NCI-H226 (cell line): ENCODE results near the gene ARHGEF3.

ENCODE experiments used
- DNase-seq: peaks from one replicate; pipeline ENCODE4 v3.0.0-alpha.2; 2015

Gene ARHGEF3, protein sequence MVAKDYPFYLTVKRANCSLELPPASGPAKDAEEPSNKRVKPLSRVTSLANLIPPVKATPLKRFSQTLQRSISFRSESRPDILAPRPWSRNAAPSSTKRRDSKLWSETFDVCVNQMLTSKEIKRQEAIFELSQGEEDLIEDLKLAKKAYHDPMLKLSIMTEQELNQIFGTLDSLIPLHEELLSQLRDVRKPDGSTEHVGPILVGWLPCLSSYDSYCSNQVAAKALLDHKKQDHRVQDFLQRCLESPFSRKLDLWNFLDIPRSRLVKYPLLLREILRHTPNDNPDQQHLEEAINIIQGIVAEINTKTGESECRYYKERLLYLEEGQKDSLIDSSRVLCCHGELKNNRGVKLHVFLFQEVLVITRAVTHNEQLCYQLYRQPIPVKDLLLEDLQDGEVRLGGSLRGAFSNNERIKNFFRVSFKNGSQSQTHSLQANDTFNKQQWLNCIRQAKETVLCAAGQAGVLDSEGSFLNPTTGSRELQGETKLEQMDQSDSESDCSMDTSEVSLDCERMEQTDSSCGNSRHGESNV

GRCh38 chr3:56801662-56802377 lies at the start of gene ARHGEF3:
Gene ARHGEF3 (minus strand): TSS chr3:56801949. CDS start chr3:56801798, 151 bp downstream.
- DNase-seq: peak; percentile 71

GRCh38 chr3:56849698-56850097 lies 47.9 kb upstream of the ARHGEF3 start:
- DNase-seq: no peak

DNA sequence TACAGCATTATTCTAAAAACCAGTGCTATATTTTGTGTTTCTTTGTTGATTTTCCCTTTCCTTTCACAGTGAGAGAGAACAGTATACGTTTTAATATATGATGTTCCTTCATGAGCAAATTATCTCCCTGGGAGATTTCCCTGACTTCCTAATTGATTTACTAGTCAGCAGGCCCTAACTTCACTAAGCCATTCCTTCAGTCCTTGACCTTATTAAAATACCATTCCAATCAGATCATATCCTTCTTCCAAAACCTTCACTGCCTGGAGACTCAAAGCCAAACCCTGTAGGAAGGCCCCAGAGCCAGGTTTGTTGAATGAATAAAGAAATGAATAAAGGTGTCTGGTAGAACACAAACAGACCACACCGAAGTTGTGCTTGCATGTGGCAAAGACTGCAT lies 43.8 kb upstream of the ARHGEF3 start:
- DNase-seq: no peak

DNA sequence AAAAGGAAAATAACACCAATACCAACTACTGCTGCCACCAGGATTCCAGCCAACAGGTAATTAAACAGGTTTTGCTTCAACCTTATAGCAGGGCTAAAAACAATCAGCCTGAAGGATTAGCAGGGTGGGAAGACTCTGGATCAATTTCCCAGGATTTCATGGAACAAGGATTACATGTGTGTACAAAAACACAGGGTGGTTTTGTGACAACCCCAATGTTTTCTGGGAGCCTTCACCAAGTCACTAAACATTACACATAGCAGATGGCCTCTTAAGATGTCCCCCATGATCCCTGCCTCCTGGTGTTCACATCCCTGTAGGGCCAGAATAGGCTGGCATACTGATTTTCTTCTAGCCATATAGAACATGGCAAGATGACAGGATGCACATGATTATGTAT lies 42.8 kb upstream of the ARHGEF3 start:
- DNase-seq: no peak

DNA sequence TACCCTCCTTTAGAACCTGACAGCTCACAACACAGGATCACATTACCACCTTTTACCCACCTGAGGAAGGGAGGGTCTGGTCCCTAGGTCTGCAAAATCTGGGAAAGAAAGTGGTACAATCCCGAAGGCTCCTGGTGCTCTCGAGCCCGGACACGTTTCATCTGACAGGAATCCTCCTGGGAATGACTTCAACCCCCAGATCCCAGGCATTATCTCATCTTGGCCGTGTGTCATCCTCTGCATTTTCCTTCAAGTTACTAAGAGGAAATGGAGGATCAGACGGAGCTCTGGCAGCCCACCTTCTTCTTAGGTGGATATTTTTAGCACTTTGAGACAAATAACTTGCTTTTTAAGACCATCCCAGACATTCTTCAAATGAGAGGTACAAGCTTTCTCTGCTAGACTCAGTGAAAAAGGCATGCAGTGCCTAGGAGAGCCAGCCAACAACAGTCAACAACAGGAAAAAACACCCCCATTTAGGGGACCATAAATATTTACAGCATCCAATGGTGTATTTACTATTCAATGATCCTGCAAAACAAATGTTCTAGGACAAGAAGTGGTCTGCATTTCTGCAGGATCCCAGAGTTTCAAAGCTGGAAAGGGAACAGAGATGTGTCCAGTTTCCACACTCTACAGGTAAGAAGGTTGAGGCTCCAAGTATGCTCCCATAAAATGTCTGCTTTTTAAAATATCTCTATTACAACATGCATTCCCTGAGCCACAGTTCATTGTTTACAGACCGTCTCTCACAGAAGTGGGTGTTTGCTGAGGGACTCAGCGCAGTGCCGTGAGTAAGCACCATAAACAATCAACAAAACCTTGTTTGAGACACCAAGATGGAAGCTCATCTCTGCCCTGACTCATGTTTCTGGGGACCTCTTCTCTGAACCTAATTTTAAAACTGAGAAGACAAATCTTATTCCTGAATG lies 38.3 kb upstream of the ARHGEF3 start:
- DNase-seq: peak; percentile 87

- DNase-seq: no peak
Measured at GRCh38 chr3:56838448-56838847, 36.7 kb upstream of the ARHGEF3 start.

DNA sequence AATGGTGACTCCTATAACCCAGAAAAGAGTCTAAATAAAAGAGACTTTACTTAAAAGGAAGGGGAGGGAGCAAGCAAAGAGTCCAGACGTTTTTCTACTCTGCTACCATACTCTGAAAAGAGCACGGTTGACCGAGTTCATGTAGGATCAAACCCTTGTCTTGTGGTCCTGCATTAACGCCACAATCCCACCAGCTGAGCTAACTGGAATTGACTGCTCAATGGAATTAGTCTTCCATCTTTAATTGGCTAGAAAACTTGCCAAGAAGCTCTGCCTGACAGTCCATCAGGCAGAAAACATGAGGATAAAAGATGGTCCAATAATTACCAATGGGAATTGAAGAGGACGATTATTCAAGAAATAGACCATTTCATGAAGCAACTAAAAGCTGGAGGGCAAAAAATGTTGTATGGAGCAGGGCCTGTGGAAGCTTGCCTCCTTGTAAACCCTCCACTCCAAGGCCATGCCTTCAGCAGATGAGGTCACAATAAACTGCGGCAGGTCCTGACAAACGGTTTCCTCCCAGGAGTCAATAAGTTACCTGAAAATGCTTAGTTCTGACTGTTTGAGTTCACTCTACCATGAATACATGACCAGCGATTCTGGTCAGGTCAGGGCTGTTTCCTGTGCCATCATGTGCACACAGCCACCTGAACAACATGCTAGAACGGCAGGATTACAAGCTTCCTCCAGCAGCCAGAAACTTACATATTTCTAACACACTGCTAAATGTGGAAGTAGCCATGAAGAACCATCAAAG lies 35.6 kb upstream of the ARHGEF3 start:
- DNase-seq: no peak

- no peak for DNase-seq
Measured at GRCh38 chr3:56836276-56837163, 34.8 kb upstream of the ARHGEF3 start.

GRCh38 chr3:56835650-56836227 lies 34.0 kb upstream of the ARHGEF3 start:
- DNase-seq: peak; percentile 45

DNA sequence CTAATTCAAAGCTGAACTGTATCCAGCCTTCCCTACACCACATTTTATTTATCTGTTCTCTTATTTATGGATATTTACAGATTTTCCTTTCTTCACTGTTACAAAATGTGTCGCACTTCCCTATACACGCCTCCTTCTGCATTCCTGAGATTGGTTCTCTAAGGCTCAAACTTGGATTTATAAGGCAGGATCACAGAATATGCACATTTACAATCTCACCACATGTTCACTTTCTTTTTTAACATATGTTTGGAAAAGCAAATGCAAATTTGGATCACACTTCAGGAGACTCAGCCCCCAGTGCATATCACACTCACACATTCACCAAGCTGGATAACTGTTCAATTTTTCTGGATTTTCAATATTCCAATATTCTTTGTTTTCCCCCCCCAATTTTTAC lies 31.8 kb upstream of the ARHGEF3 start:
- DNase-seq: no peak

DNA sequence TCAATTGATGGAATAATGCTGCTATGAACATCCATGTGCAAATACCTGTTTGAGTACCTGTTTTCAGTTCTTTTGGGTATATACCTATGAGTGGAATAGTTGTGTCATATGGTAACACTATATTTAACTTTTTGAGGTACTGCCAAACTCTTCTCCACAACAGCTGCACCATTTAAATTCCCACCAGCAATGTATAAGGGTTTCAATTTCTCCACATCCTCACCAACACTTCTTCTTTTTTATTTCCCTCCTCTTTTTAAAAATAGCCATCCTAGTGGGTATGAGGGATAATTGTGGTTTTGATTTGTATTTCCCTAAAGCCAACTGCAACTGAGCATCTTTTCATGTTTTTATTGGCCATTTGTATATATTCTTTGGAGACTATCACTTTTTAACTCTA lies 31.3 kb upstream of the ARHGEF3 start:
- DNase-seq: no peak

DNA sequence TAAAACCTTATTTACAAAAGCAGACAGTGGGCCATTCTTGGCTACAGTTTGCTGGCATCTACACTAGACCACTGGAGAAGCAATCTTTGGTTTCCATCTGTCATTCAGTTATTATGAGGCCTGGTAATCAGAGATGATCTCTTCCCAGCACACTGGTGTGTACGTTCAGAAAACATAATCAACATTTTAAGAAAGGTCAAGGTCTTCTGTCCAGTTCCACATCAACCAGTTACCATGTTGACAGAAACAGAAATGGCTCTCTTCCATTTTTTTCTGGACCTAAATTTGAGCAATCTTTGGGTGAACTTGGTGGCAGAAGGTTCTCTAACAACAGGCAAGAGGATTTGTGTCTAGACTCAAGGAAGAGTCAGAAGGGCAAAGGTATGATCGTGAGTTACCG lies 29.8 kb upstream of the ARHGEF3 start:
- DNase-seq: no peak

GRCh38 chr3:56830884-56831283 lies 29.1 kb upstream of the ARHGEF3 start:
- DNase-seq: no peak

- no peak for DNase-seq
Measured at GRCh38 chr3:56829533-56829932, 27.8 kb upstream of the ARHGEF3 start.

- peak; percentile 26 for DNase-seq
Measured at GRCh38 chr3:56826831-56827722, 25.3 kb upstream of the ARHGEF3 start.

GRCh38 chr3:56825567-56826438 lies 24.1 kb upstream of the ARHGEF3 start:
- DNase-seq: no peak

- no peak for DNase-seq
Measured at GRCh38 chr3:56823984-56824703, 22.4 kb upstream of the ARHGEF3 start.

DNA sequence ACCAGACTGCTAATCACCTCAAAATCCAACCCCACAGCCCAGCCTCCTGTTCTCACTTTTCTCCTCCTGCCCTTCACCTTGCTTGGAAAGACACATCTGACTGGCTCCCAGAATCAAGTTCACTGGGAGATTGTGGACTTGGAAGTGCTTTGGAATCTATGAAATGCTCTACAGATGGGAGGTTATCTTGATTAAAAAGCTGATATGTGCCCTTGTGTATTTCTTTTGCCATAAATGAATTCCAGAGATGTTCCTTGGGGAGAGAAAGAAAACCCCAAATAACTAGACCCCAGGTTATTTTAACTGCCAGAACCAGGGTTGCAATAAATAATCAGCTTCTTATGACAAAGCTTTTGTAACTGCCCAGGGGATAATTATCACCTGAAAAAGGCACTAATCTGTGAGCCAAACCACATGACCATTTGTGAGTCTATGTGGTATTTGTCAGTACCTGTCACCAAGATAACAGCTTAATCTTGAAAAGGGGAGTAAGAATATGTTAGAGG lies 21.7 kb upstream of the ARHGEF3 start:
- DNase-seq: peak; percentile 58
